Progenitor cell of endocrine pancreas (in vitro differentiated cells): ENCODE measurements around the gene PCTP. TPM values are rescaled to one million over a fixed set of nuclear protein-coding genes. Genes with fewer than 3 reads are reported as not detected.

Experiments used
- DNase-seq: peaks from one replicate; pipeline ENCODE4 v3.0.0; 2021; ENCODE audit warnings: low spot score; ENCODE audit not compliant: unreplicated experiment
- H3K27ac Mint-ChIP-seq: 2 replicates; pipeline ENCODE4 v1.8.0; 2021; ENCODE audit warnings: mild to moderate bottlenecking, moderate library complexity, mixed read lengths
- H3K27me3 Mint-ChIP-seq: 2 replicates; pipeline ENCODE4 v1.8.0; 2021; ENCODE audit warnings: mixed read lengths
- H3K36me3 Mint-ChIP-seq: 2 replicates; pipeline ENCODE4 v1.8.0; 2022; ENCODE audit warnings: mixed read lengths; ENCODE audit not compliant: insufficient read depth
- H3K4me1 Mint-ChIP-seq: 2 replicates; pipeline ENCODE4 v1.8.0; 2021; ENCODE audit warnings: low read depth, mixed read lengths
- H3K4me3 Mint-ChIP-seq: 2 replicates; pipeline ENCODE4 v1.8.0; 2021; ENCODE audit warnings: low read depth, mild to moderate bottlenecking, moderate library complexity, mixed read lengths
- H3K9me3 Mint-ChIP-seq: 2 replicates; pipeline ENCODE4 v1.8.0; 2021; ENCODE audit warnings: low read depth, mixed read lengths
- CTCF ChIP-seq: fragments of 200-600 bp; sonication (generic); IDR thresholded peaks from one replicate; pipeline ENCODE4 v1.5.0; 2021; ENCODE audit warnings: antibody characterized with exemption, mild to moderate bottlenecking; ENCODE audit not compliant: unreplicated experiment
- long read RNA-seq: library from polyadenylated mRNA; unstranded; transcript quantifications from one replicate; pipeline ENCODE4 v2.0.0, GENCODE V29; 2020
- total RNA-seq: library from RNA; stranded (reverse); gene quantifications from 2 replicates; pipeline ENCODE4 v1.2.1, GENCODE V29; 2021

The PCTP gene
- total RNA-seq = 25.4 and 27.9 TPM in 2 replicates
- long read RNA-seq, transcript PCTP-201 (6 exons, 2,044 nt) = major isoform, 103 of 119 reads
- long read RNA-seq, partial matches to known transcripts = 4 of 119 reads
- long read RNA-seq, other reads (novel, unspliced or antisense) = 4 of 119 reads

GRCh38 chr17:55750750-55751657, at the start of gene PCTP:
PCTP (plus strand) TSS chr17:55751051; CDS start chr17:55751104, 53 bp downstream.
- Mint-ChIP-seq H3K4me1 (peaks cover 14% of the 10 kb centered on the region), H3K36me3 (peaks cover 13% of the 10 kb centered on the region), H3K27ac (peak within 1 kb of the TSS; percentile 95), H3K27me3 (no peaks in the 10 kb centered on the region), H3K4me3 (peak within 1 kb of the TSS; percentile 91), H3K9me3 (peaks cover 3% of the 10 kb centered on the region)
- peak; percentile 57 for TF ChIP-seq CTCF
- DNase-seq = peak; percentile 86

- Mint-ChIP-seq H3K4me3 (no peak overlapping the region), H3K36me3 (no peaks in the 10 kb centered on the region), H3K27ac (no peak overlapping the region), H3K4me1 (peaks cover 8% of the 10 kb centered on the region), H3K9me3 (peaks cover 15% of the 10 kb centered on the region), H3K27me3 (no peaks in the 10 kb centered on the region)
- no peak for DNase-seq
- TF ChIP-seq CTCF = no peak
Measured at GRCh38 chr17:55702150-55702549, 48.7 kb upstream of the PCTP start.

GRCh38 chr17:55704401-55704800, 46.5 kb upstream of the PCTP start:
- Mint-ChIP-seq H3K36me3 (no peaks in the 10 kb centered on the region), H3K9me3 (peaks cover 15% of the 10 kb centered on the region), H3K4me3 (no peak overlapping the region), H3K4me1 (peaks cover 10% of the 10 kb centered on the region), H3K27ac (no peak overlapping the region), H3K27me3 (peaks cover 6% of the 10 kb centered on the region)
- DNase-seq = no peak
- TF ChIP-seq CTCF = no peak

GRCh38 chr17:55705847-55706246, 45.0 kb upstream of the PCTP start:
- no peak overlapping the region for H3K27ac Mint-ChIP-seq
- H3K4me1 Mint-ChIP-seq = peaks cover 10% of the 10 kb centered on the region
- peaks cover 11% of the 10 kb centered on the region for H3K27me3 Mint-ChIP-seq
- H3K4me3 Mint-ChIP-seq = no peak overlapping the region
- H3K36me3 Mint-ChIP-seq = no peaks in the 10 kb centered on the region
- DNase-seq = no peak
- TF ChIP-seq CTCF = no peak
- peaks cover 14% of the 10 kb centered on the region for H3K9me3 Mint-ChIP-seq

- Mint-ChIP-seq H3K9me3 (peaks cover 4% of the 10 kb centered on the region), H3K4me1 (peaks cover 10% of the 10 kb centered on the region), H3K4me3 (no peak overlapping the region), H3K36me3 (no peaks in the 10 kb centered on the region), H3K27me3 (peaks cover 11% of the 10 kb centered on the region), H3K27ac (no peak overlapping the region)
- no peak for TF ChIP-seq CTCF
- DNase-seq = no peak
Measured at GRCh38 chr17:55706808-55707773, 43.8 kb upstream of the PCTP start.
